ENCODE measurements around the gene NVL. TPM values are rescaled to one million over a fixed set of nuclear protein-coding genes. Genes with fewer than 3 reads are reported as not detected.
A peak's percentile ranks its signal among the peaks of the same experiment; 100 is the strongest.
"Not testable (repeated sequence)": the region's sequence is repeated elsewhere in the genome, so short reads cannot be mapped to it uniquely, and the experiment has no call there.

The NVL gene
- total and polyA plus RNA-seq, 2 donors (not counting 1 experiment from before 2014, with no cell fraction given), result 20.5 to 27.6 TPM

DNA sequence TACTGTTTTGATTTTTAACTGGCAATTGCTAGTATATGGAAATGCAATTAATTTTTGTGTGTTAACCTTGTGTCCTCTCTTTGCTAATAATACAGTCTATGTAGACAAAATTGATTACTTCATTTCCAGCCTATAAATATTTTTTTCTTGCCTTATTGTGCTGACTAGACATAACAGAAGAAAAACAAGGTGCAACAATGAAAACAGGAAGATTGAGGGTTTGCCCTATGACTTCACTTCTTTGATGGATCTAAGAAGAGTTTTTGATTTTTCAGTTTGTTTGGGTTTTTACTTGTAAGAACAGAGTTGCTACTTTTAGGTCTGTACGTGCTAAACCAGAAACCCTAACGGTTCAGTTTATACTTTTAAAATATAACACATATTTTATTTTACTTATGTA, 18.2 kb upstream of the NVL start:
- TF ChIP-seq EZH2 (IDR thresholded peaks at IDR 0.05; ENCODE audit: low read length, missing control alignments), result no peak
- TF ChIP-seq, protein P1, sequence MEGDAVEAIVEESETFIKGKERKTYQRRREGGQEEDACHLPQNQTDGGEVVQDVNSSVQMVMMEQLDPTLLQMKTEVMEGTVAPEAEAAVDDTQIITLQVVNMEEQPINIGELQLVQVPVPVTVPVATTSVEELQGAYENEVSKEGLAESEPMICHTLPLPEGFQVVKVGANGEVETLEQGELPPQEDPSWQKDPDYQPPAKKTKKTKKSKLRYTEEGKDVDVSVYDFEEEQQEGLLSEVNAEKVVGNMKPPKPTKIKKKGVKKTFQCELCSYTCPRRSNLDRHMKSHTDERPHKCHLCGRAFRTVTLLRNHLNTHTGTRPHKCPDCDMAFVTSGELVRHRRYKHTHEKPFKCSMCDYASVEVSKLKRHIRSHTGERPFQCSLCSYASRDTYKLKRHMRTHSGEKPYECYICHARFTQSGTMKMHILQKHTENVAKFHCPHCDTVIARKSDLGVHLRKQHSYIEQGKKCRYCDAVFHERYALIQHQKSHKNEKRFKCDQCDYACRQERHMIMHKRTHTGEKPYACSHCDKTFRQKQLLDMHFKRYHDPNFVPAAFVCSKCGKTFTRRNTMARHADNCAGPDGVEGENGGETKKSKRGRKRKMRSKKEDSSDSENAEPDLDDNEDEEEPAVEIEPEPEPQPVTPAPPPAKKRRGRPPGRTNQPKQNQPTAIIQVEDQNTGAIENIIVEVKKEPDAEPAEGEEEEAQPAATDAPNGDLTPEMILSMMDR (conservative IDR thresholded peaks at IDR 0.05 in 1 of 2, IDR thresholded peaks at IDR 0.05 in 1 of 2; ENCODE audit: low read depth in 1 of 2, low read length in 2 of 2), result no peak
- Histone ChIP-seq H3K27me3 (ENCODE audit: control insufficient read depth, insufficient read depth, low read length) (no peaks in the 10 kb centered on the region), H3K4me2 (ENCODE audit: extremely low read depth, insufficient read depth, low read length) (no peak overlapping the region), H4K20me1 (ENCODE audit: control insufficient read depth, extremely low read depth, insufficient read depth, low read length) (no peaks in the 10 kb centered on the region), H3K79me2 (ENCODE audit: control insufficient read depth, insufficient read depth, low read length) (no peaks in the 10 kb centered on the region), H2AFZ (ENCODE audit: low read length) (no peak overlapping the region), H3K4me1 (ENCODE audit: control insufficient read depth, extremely low read depth, insufficient read depth, low read length) (no peaks in the 10 kb centered on the region), H3K4me3 (replicated peaks in 1 of 4; ENCODE audit: control extremely low read depth in 1 of 4, insufficient read depth in 1 of 4, low read depth in 3 of 4, low read length in 4 of 4) (no peak overlapping the region), H3K36me3 (ENCODE audit: control insufficient read depth, insufficient read depth, low read length) (no peaks in the 10 kb centered on the region), H3K9me3 (ENCODE audit: control insufficient read depth, insufficient read depth, low read depth, low read length) (no peaks in the 10 kb centered on the region), H3K9ac (ENCODE audit: insufficient read depth, low read length) (no peak overlapping the region), H3K27ac (ENCODE audit: insufficient read depth, low read length) (no peak overlapping the region)
- DNase-seq (ENCODE audit: low read depth in 2 of 2), result no peak

DNA sequence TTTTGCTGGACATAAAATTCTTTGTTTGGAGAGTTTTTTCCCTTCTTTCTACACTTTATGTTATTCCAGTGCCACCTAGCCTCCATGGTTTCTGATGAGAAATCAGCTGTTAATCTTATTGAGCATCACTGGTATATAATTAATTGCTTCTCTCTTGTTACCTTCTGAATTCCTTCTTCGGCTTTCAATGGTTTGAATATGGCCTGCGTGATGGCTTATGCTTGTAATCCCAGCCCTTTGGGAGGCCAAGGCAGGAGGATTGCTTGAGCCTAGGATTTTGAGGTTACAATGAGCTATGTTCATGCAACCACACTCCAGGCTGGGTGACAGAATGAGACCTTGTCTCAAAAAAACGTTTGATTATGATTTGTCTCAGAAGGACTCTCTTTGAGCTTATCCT, 13.7 kb upstream of the NVL start:
- H3K9me3 ChIP-seq (ENCODE audit: control insufficient read depth, insufficient read depth, low read depth, low read length), result no peaks in the 10 kb centered on the region
- no peak overlapping the region for H3K4me3 ChIP-seq (replicated peaks in 1 of 4; ENCODE audit: control extremely low read depth in 1 of 4, insufficient read depth in 1 of 4, low read depth in 3 of 4, low read length in 4 of 4)
- H3K9ac ChIP-seq (ENCODE audit: insufficient read depth, low read length), result no peak overlapping the region
- no peaks in the 10 kb centered on the region for H3K79me2 ChIP-seq (ENCODE audit: control insufficient read depth, insufficient read depth, low read length)
- H3K27me3 ChIP-seq (ENCODE audit: control insufficient read depth, insufficient read depth, low read length), result no peaks in the 10 kb centered on the region
- H3K4me1 ChIP-seq (ENCODE audit: control insufficient read depth, extremely low read depth, insufficient read depth, low read length), result no peaks in the 10 kb centered on the region
- no peak overlapping the region for H3K27ac ChIP-seq (ENCODE audit: insufficient read depth, low read length)
- H3K4me2 ChIP-seq (ENCODE audit: extremely low read depth, insufficient read depth, low read length), result no peak overlapping the region
- H3K36me3 ChIP-seq (ENCODE audit: control insufficient read depth, insufficient read depth, low read length), result no peaks in the 10 kb centered on the region
- no peaks in the 10 kb centered on the region for H4K20me1 ChIP-seq (ENCODE audit: control insufficient read depth, extremely low read depth, insufficient read depth, low read length)
- no peak overlapping the region for H2AFZ ChIP-seq (ENCODE audit: low read length)
- TF ChIP-seq EZH2 (IDR thresholded peaks at IDR 0.05; ENCODE audit: low read length, missing control alignments), result no peak
- TF ChIP-seq, protein P1 (conservative IDR thresholded peaks at IDR 0.05 in 1 of 2, IDR thresholded peaks at IDR 0.05 in 1 of 2; ENCODE audit: low read depth in 1 of 2, low read length in 2 of 2), result no peak
- DNase-seq (ENCODE audit: low read depth in 2 of 2), result peak in 1 of 2 donors; percentile 10

DNA sequence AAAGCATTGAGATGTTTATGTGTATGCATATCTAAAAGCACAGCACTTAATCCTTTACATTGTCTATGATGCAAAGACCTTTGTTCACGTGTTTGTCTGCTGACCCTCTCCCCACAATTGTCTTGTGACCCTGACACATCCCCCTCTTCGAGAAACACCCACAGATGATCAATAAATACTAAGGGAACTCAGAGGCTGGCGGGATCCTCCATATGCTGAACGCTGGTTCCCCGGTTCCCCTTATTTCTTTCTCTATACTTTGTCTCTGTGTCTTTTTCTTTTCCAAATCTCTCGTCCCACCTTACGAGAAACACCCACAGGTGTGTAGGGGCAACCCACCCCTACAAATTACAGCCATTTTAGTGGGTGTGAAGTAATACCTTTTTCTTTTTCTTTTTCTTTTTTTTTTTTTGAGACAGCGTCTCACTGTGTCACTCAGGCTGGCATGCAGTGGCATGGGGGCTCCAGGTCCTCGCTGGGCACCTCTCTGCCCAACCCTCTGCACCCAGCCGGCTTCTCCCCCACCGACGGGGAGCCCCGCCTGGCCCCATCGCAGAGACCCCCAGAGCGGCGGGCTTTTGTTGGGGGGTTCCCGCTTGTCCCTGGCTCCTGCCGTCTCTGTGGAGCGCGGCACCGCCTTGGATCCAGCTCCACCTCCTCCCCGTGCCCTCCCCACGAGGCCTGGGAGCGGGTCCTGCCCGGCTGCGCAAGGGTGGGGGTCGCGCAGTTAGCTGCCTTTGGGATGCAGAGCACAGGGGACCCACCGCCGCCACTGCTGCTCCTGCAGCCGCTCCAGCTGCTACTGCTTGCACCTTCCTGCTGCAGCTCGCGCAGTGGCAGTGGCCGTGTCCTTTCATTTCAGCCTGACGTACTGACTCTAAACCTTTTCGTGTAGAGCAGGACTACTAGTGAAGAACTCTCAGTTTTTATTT, 10.7 kb upstream of the NVL start:
- peak overlapping the region; percentile 87 for H2AFZ ChIP-seq (ENCODE audit: low read length)
- H3K9me3 ChIP-seq (ENCODE audit: control insufficient read depth, insufficient read depth, low read depth, low read length); H3K27me3 ChIP-seq (ENCODE audit: control insufficient read depth, insufficient read depth, low read length); H3K36me3 ChIP-seq (ENCODE audit: control insufficient read depth, insufficient read depth, low read length); H3K79me2 ChIP-seq (ENCODE audit: control insufficient read depth, insufficient read depth, low read length); H3K27ac ChIP-seq (ENCODE audit: insufficient read depth, low read length); H4K20me1 ChIP-seq (ENCODE audit: control insufficient read depth, extremely low read depth, insufficient read depth, low read length); H3K4me1 ChIP-seq (ENCODE audit: control insufficient read depth, extremely low read depth, insufficient read depth, low read length): not testable (repeated sequence)
- peak overlapping the region; percentile 43 to 65 (median 56) for H3K4me3 ChIP-seq (replicated peaks in 1 of 4; ENCODE audit: control extremely low read depth in 1 of 4, insufficient read depth in 1 of 4, low read depth in 3 of 4, low read length in 4 of 4)
- DNase-seq (ENCODE audit: low read depth in 2 of 2), result peak; percentile 3 to 19
- H3K9ac ChIP-seq (ENCODE audit: insufficient read depth, low read length), result peak overlapping the region; percentile 50
- H3K4me2 ChIP-seq (ENCODE audit: extremely low read depth, insufficient read depth, low read length), result peak overlapping the region; percentile 93
